Measurements from ENCODE around the gene USP21.

DNA sequence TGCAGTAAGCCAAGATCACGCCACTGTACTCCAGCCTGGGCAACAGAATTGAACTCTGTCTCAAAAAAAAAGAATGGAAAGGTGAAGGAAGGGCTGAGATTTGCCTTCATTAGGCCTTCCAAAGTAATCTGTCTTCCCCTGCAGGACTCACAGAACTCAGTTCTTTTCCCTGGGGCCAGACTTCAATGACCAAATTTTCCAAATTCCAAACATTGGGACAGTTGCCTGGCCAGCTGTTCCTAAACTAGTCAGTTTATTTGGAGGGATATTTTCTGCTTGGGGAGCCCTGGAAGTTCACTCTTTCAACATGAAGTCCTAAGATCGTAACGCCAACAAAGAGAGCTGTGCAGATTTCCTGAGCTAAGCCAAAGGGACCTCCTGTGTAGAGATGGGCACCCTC is 21.4 kb upstream of the USP21 start:
- TF ChIP-seq CREB1 (IDR thresholded peaks at IDR 0.05; ENCODE audit: low read depth) (no peak), YY1 (IDR thresholded peaks at IDR 0.05; ENCODE audit: low read depth) (no peak), RAD21 (IDR thresholded peaks at IDR 0.05; ENCODE audit: low read depth) (no peak), TEAD4 (IDR thresholded peaks at IDR 0.05) (no peak)
- TF ChIP-seq, protein P1, sequence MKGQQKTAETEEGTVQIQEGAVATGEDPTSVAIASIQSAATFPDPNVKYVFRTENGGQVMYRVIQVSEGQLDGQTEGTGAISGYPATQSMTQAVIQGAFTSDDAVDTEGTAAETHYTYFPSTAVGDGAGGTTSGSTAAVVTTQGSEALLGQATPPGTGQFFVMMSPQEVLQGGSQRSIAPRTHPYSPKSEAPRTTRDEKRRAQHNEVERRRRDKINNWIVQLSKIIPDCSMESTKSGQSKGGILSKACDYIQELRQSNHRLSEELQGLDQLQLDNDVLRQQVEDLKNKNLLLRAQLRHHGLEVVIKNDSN (IDR thresholded peaks at IDR 0.05) = no peak

All from Ishikawa (cell line).